OCI-LY7 (cell line): ENCODE results near the gene PTTG2. TPM values are rescaled to one million over a fixed set of nuclear protein-coding genes. Genes with fewer than 3 reads are reported as not detected.

ENCODE experiments used
- BruUV-seq: library from RNA; stranded (reverse); fragments of 400-500 nt; replicated peaks from 2 replicates; lab custom pipeline; 2021; lab: Mats Ljungman, UMichigan
- CTCF ChIA-PET: fragments of 300-600 bp; sonication (Branson Sonifier 250); formaldehyde crosslinking; loops from one replicate; lab custom pipeline; 2022; ENCODE audit warnings: antibody characterized with exemption; ENCODE audit not compliant: unreplicated experiment; lab: Charles Lee
- POLR2A ChIA-PET: fragments of 300-600 bp; sonication (Branson Sonifier 250); formaldehyde crosslinking; loops from one replicate; lab custom pipeline; 2022; ENCODE audit warnings: antibody characterized with exemption; lab: Charles Lee
- DNase-seq: peaks from one replicate; pipeline ENCODE4 v3.0.0-alpha.2; 2015; ENCODE audit warnings: low spot score
- H2AFZ ChIP-seq: fragments of 200-600 bp; sonication (generic), shearing (Covaris generic); 2 replicates; pipeline ENCODE4 v1.6.1; 2014; ENCODE audit warnings: mild to moderate bottlenecking, antibody characterized with exemption, low read length, moderate library complexity
- H3K27ac ChIP-seq: fragments of 200-600 bp; sonication (generic); 2 replicates; pipeline ENCODE4 v1.5.1; 2014; ENCODE audit warnings: mixed run types, low read depth, mild to moderate bottlenecking, moderate library complexity, low read length, inconsistent platforms; ENCODE audit not compliant: poor library complexity, severe bottlenecking
- H3K36me3 ChIP-seq: fragments of 200-600 bp; sonication (generic); 2 replicates; pipeline ENCODE4 v1.6.1; 2014; ENCODE audit warnings: mild to moderate bottlenecking, antibody characterized with exemption, low read length, moderate library complexity, mixed read lengths; ENCODE audit not compliant: insufficient read depth
- H3K4me1 ChIP-seq: fragments of 200-600 bp; sonication (generic); 2 replicates; pipeline ENCODE4 v1.5.1; 2014; ENCODE audit warnings: mild to moderate bottlenecking, low read length; ENCODE audit not compliant: insufficient read depth, poor library complexity, severe bottlenecking
- H3K4me2 ChIP-seq: fragments of 200-600 bp; sonication (generic); 2 replicates; pipeline ENCODE4 v1.6.1; 2014; ENCODE audit warnings: mild to moderate bottlenecking, low read length
- H3K4me3 ChIP-seq: fragments of 200-600 bp; sonication (generic); 2 replicates; pipeline ENCODE4 v1.5.1; 2014; ENCODE audit warnings: mild to moderate bottlenecking, low read depth, low read length; ENCODE audit not compliant: poor library complexity, severe bottlenecking
- H3K79me2 ChIP-seq: fragments of 200-600 bp; sonication (generic); 2 replicates; pipeline ENCODE4 v1.6.1; 2016; ENCODE audit warnings: low read depth, mild to moderate bottlenecking, low read length, moderate library complexity, mixed read lengths; ENCODE audit not compliant: insufficient read depth
- H3K9me2 ChIP-seq: fragments of 200-600 bp; sonication (generic); 2 replicates; pipeline ENCODE4 v1.6.1; 2016; ENCODE audit warnings: mild to moderate bottlenecking, low read length, mixed read lengths; ENCODE audit not compliant: insufficient read depth
- H3K9me3 ChIP-seq: fragments of 200-600 bp; sonication (generic); 2 replicates; pipeline ENCODE4 v1.6.1; 2014; ENCODE audit warnings: mild to moderate bottlenecking, mixed run types, low read length, mixed read lengths
- H4K20me1 ChIP-seq: fragments of 200-600 bp; sonication (generic); 2 replicates; pipeline ENCODE4 v1.6.1; 2014; ENCODE audit warnings: mild to moderate bottlenecking, antibody characterized with exemption, low read length, moderate library complexity, mixed read lengths; ENCODE audit not compliant: insufficient read depth
- EZH2phosphoT487 ChIP-seq: fragments of 200-600 bp; sonication (generic); IDR thresholded peaks from 2 replicates; pipeline ENCODE4 v1.6.1; 2018; ENCODE audit warnings: low read depth, borderline replicate concordance, mild to moderate bottlenecking, mixed run types, antibody characterized with exemption, low read length, moderate library complexity, mixed read lengths
- intact Hi-C: fragments of 100-400 bp; cut with micrococcal nuclease; formaldehyde crosslinking; loops from one replicate; pipeline ENCODE4 v1.10.0; 2022; ENCODE audit not compliant: unreplicated experiment
- total RNA-seq, 2 experiments: library from RNA; depleted of rRNA in 1 of 2; stranded (reverse); fragments of >200 nt in 1 of 2; shearing (Covaris generic) in 1 of 2; gene quantifications; 2 replicates each; pipeline ENCODE4 v1.2.3, GENCODE V29; 2014 to 2022
- TF ChIP-seq, protein P1 (sequence below): fragments of 200-600 bp; sonication (generic); conservative IDR thresholded peaks from 2 replicates; pipeline ENCODE4 v1.5.1; 2014; ENCODE audit warnings: mild to moderate bottlenecking, antibody characterized with exemption, low read length, moderate library complexity, mixed read lengths

PTTG2 gene
- total RNA-seq, 2 experiments from 2014 or later, result 1.0 to 2.0 TPM

DNA sequence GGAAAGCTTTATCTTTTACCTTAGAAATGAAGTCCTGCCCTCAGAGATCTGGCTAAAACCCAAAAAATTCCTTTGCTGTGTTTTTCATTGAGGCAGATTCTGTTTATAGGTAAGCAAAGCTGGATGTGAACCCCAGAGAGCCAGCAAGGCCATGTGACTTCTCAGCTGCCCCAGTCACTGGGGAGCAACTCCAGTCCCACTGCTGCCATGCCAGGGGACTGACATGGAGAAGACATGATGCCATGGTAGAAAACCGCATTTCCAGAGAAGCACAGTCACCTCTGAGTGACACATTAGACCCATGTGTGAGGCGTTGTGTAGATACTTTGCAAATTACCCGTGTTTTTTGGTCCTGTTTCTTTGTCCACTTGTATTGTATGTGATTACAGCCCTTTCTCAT is 45.4 kb downstream of the PTTG2 start:
- peak overlapping the region; percentile 8 for H3K27ac ChIP-seq
- H3K9me2 ChIP-seq, result no peaks in the 10 kb centered on the region
- POLR2A ChIA-PET, result interaction anchor here (0.9 to 2.7 kb wide), 6 partner anchors 9 to 27 kb away, joined by 3 to 8 read pairs (median 3); no protein-coding TSS in a partner anchor
- no peak for DNase-seq
- peaks cover 79% of the 10 kb centered on the region for H3K4me1 ChIP-seq
- intact Hi-C loops, result no loop called here
- peaks cover 76% of the 10 kb centered on the region for H3K36me3 ChIP-seq
- peaks cover 54% of the 10 kb centered on the region for H4K20me1 ChIP-seq
- no peak overlapping the region for H3K4me3 ChIP-seq
- peak overlapping the region; percentile 45; the same call in 1 of the 2 replicates for H3K4me2 ChIP-seq
- CTCF ChIA-PET, result no interaction called here
- no TSS peak for BruUV-seq
- H3K9me3 ChIP-seq, result no peaks in the 10 kb centered on the region
- H2AFZ ChIP-seq, result no peak overlapping the region
- H3K79me2 ChIP-seq, result peaks cover 99% of the 10 kb centered on the region
- TF ChIP-seq EZH2phosphoT487, result no peak
- TF ChIP-seq, protein P1, sequence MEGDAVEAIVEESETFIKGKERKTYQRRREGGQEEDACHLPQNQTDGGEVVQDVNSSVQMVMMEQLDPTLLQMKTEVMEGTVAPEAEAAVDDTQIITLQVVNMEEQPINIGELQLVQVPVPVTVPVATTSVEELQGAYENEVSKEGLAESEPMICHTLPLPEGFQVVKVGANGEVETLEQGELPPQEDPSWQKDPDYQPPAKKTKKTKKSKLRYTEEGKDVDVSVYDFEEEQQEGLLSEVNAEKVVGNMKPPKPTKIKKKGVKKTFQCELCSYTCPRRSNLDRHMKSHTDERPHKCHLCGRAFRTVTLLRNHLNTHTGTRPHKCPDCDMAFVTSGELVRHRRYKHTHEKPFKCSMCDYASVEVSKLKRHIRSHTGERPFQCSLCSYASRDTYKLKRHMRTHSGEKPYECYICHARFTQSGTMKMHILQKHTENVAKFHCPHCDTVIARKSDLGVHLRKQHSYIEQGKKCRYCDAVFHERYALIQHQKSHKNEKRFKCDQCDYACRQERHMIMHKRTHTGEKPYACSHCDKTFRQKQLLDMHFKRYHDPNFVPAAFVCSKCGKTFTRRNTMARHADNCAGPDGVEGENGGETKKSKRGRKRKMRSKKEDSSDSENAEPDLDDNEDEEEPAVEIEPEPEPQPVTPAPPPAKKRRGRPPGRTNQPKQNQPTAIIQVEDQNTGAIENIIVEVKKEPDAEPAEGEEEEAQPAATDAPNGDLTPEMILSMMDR, result no peak

DNA sequence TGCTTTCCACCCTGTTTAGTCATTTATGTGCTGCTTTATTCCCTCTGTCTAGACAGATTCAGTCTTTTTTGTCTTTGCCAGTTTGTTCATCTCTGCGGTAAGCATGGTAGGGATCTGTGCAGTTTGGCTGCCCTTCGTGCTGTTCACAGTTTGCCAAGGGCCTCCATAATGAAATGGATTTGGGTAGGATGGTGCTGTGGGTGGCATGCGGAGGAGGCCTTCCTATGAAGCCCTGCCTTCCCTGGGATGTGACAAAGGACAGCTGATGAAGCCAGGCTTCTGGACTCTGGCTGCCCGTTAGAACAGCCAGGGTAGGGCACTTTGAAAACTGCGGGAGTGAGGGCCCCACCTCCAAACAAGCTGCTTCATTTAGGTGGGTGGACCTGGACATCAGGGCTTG is 47.4 kb downstream of the PTTG2 start:
- no peak for TF ChIP-seq EZH2phosphoT487
- TF ChIP-seq, protein P1, result no peak

DNA sequence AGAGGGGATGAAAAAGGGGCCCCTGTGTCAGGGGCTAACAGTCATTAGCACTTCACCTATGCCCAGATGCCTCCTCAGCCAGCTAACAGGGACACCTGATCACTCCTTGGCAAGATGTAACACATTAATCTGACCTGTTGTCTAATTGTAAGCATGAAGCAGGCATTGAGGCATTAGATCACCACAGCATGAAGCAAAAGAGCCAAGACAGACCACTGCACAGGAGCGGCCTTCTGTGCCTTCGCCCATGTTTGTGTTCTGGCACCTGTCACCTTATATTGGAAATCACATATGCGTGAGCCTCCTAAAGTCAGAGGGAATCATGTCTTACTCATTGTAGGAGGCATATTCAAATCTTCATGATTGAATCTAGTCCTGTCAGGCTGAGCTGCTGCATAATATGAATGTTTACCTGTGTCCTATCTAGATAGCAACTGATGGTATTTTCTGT is 48.4 kb downstream of the PTTG2 start:
- Histone ChIP-seq H3K79me2 (peaks cover 99% of the 10 kb centered on the region), H3K9me2 (no peaks in the 10 kb centered on the region), H3K9me3 (no peaks in the 10 kb centered on the region), H3K27ac (peak overlapping the region; percentile 17), H2AFZ (no peak overlapping the region), H4K20me1 (peaks cover 61% of the 10 kb centered on the region), H3K4me2 (peak overlapping the region; percentile 28), H3K36me3 (peaks cover 64% of the 10 kb centered on the region), H3K4me1 (peaks cover 72% of the 10 kb centered on the region), H3K4me3 (no peak overlapping the region)
- BruUV-seq, result no TSS peak
- intact Hi-C loops, result no loop called here
- ChIA-PET POLR2A (interaction anchor here (0.6 to 1.0 kb wide), 3 partner anchors 17 to 165 kb away, joined by 3 to 5 read pairs (median 4); no protein-coding TSS in a partner anchor), CTCF (no interaction called here)
- no peak for DNase-seq
- TF ChIP-seq, protein P1, result no peak
- no peak for TF ChIP-seq EZH2phosphoT487

More for the DNA sequence above, 47.4 kb downstream of the PTTG2 start:
- ChIA-PET CTCF (no interaction called here), POLR2A (interaction anchor here (0.9 to 1.0 kb wide), 2 partner anchors 28 to 164 kb away, joined by 4 to 5 read pairs; no protein-coding TSS in a partner anchor)
- Histone ChIP-seq H3K36me3 (peaks cover 72% of the 10 kb centered on the region), H3K9me3 (no peaks in the 10 kb centered on the region), H3K79me2 (peaks cover 99% of the 10 kb centered on the region), H3K27ac (no peak overlapping the region), H3K9me2 (no peaks in the 10 kb centered on the region), H3K4me1 (peaks cover 82% of the 10 kb centered on the region), H4K20me1 (peaks cover 60% of the 10 kb centered on the region), H3K4me2 (peak overlapping the region; percentile 28), H2AFZ (no peak overlapping the region), H3K4me3 (no peak overlapping the region)
- no peak for DNase-seq
- intact Hi-C loops, result no loop called here
- no TSS peak for BruUV-seq
